ENCODE measurements around the gene RTEL1. TPM values are rescaled to one million over a fixed set of nuclear protein-coding genes. Genes with fewer than 3 reads are reported as not detected.
"Not testable (repeated sequence)": the region's sequence is repeated elsewhere in the genome, so short reads cannot be mapped to it uniquely, and the experiment has no call there.

The RTEL1 gene
- total RNA-seq, 2 donors from 2014 or later = 13.5 to 17.3 TPM

- no peak for DNase-seq
- intact Hi-C loops (cut with DNase I) = no loop called here
- no peak for ATAC-seq
These were observed 47.3 kb downstream of the RTEL1 start for GRCh38 chr20:63705232-63706026.

GRCh38 chr20:63706027-63706695 is 48.0 kb downstream of the RTEL1 start:
- no peak for ATAC-seq
- intact Hi-C loops (cut with DNase I) = no loop called here
- no peak for DNase-seq

GRCh38 chr20:63706852-63707557 is 48.9 kb downstream of the RTEL1 start:
- ATAC-seq (peak; percentile 39 to 54), DNase-seq (peak; percentile 67)
- intact Hi-C loops (cut with DNase I) = loop anchor here in 1 of 2 donors (1.0 kb wide), 1 partner anchor 49 kb away; the partner anchor contains the start of gene RTEL1

- DNase-seq (peak; percentile 92), ATAC-seq (peak; percentile 95 to 97)
- intact Hi-C loops (cut with DNase I) = loop anchor here in 1 of 2 donors (1.0 kb wide), 1 partner anchor 49 kb away; the partner anchor contains the start of gene RTEL1
These were observed 49.6 kb downstream of the RTEL1 start, which contains the start of the genes ARFRP1 and ZGPAT for GRCh38 chr20:63707558-63708300. ARFRP1 (minus strand) TSS chr20:63707976; CDS start chr20:63707091, 885 bp downstream. ZGPAT (plus strand) TSS chr20:63708039; CDS start chr20:63708581, 542 bp downstream.

GRCh38 chr20:63708301-63709148 is 50.4 kb downstream of the RTEL1 start:
- ATAC-seq = peak in 1 of 2 donors; percentile 3
- intact Hi-C loops (cut with DNase I) = no loop called here
- DNase-seq = no peak

- no peak for DNase-seq
- intact Hi-C loops (cut with DNase I) = no loop called here
- no peak for ATAC-seq
These were observed 51.0 kb downstream of the RTEL1 start for GRCh38 chr20:63709149-63709527.

- ATAC-seq (no peak), DNase-seq (no peak)
- intact Hi-C loops (cut with DNase I) = no loop called here
These were observed 53.1 kb downstream of the RTEL1 start for GRCh38 chr20:63711085-63711645.

GRCh38 chr20:63712191-63712590 is 54.1 kb downstream of the RTEL1 start:
- no peak for DNase-seq
- ATAC-seq = no peak
- intact Hi-C loops (cut with DNase I) = no loop called here

GRCh38 chr20:63714858-63715257 is 56.7 kb downstream of the RTEL1 start:
- DNase-seq (no peak), ATAC-seq (no peak)
- intact Hi-C loops (cut with DNase I) = no loop called here

- ATAC-seq = no peak
- DNase-seq = no peak
- intact Hi-C loops (cut with DNase I) = no loop called here
These were observed 60.9 kb downstream of the RTEL1 start for GRCh38 chr20:63718996-63719395.

- ATAC-seq; intact Hi-C loops (cut with DNase I): not testable (repeated sequence)
These were observed 65.0 kb downstream of the RTEL1 start for GRCh38 chr20:63722967-63723622.

GRCh38 chr20:63730189-63730733 is 72.1 kb downstream of the RTEL1 start:
- intact Hi-C loops (cut with DNase I); ATAC-seq: not testable (repeated sequence)

More at GRCh38 chr20:63722967-63723622, 65.0 kb downstream of the RTEL1 start:
- DNase-seq = not testable (repeated sequence)

GRCh38 chr20:63731410-63731809 is 73.3 kb downstream of the RTEL1 start:
- DNase-seq = no peak
- ATAC-seq = no peak
- intact Hi-C loops (cut with DNase I) = no loop called here

More at GRCh38 chr20:63730189-63730733, 72.1 kb downstream of the RTEL1 start:
- DNase-seq = not testable (repeated sequence)

- DNase-seq = no peak
- no peak for ATAC-seq
- intact Hi-C loops (cut with DNase I) = no loop called here
These were observed 74.3 kb downstream of the RTEL1 start for GRCh38 chr20:63732118-63733095.

GRCh38 chr20:63733117-63733516 is 75.0 kb downstream of the RTEL1 start:
- no peak for DNase-seq
- intact Hi-C loops (cut with DNase I) = no loop called here
- ATAC-seq = no peak
